Astrocyte of the cerebellum (primary cell): ENCODE data around the gene NEURL1.

Experiments
- DNase-seq: peaks from one replicate; pipeline ENCODE4 v3.0.0-alpha.2; 2011; ENCODE audit warnings: low read depth
- H3K4me3 ChIP-seq: 2 replicates; pipeline ENCODE4 v1.5.1; 2011; ENCODE audit warnings: mild to moderate bottlenecking, low read depth, low read length, moderate library complexity
- in situ Hi-C: cut with HindIII; loops from 2 replicates; pipeline ENCODE4 v1.10.0; 2017; ENCODE audit warnings: low sequenced_read_pairs
- TF ChIP-seq, protein P1 (sequence below): IDR thresholded peaks from 2 replicates; pipeline ENCODE4 v1.5.1; 2012; ENCODE audit warnings: low read length, low read depth, moderate library complexity, mild to moderate bottlenecking; ENCODE audit errors: missing control alignments

Gene NEURL1

DNA sequence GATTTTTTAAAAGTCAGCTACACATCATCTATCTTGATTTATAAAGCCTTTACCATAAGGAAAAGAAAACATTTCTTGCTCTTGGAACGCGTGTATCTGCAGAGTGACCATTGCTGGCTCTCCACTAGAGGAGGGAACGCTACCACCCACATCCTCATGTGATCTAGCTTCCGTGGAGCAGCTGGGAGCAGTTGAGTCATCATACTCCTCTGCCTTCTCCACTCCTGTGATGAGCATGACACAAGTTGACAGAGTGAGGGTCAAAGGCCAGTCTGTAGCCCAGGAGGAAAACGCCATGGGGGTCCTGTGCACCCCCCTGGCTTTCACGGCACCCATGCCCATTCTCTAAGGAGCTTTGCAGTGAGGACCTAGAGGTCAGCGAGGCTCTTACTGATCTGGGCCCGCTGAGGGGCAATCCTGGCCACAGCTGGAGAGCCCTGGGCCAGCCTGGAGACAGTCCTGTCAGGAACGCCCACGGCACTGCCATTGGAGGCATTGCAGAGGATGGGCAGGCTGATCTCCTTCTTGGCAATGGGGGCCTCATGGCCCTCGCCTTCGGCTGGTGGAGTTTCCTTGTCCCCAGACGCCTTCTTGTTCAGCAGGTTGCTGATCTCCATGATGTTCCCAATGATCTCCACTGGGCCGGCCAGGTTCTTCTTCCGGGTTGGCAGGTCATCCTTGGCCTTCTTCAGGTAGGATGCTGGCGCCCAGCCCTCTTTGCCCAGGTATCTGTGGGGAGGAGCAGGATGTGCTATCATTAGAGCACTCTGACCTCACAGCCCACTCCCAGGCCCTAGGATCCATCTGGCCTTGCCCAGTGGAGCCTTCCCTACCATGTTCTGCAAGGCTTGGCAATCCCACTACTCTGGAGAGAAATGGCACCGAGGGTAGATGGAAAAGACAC, 119.2 kb downstream of the NEURL1 start:
- in situ Hi-C loops, result loop anchor here (25.0 kb wide), 1 partner anchor 250 kb away; the partner anchor contains the start of gene SH3PXD2A
- no peak overlapping the region for H3K4me3 ChIP-seq
- TF ChIP-seq, protein P1, sequence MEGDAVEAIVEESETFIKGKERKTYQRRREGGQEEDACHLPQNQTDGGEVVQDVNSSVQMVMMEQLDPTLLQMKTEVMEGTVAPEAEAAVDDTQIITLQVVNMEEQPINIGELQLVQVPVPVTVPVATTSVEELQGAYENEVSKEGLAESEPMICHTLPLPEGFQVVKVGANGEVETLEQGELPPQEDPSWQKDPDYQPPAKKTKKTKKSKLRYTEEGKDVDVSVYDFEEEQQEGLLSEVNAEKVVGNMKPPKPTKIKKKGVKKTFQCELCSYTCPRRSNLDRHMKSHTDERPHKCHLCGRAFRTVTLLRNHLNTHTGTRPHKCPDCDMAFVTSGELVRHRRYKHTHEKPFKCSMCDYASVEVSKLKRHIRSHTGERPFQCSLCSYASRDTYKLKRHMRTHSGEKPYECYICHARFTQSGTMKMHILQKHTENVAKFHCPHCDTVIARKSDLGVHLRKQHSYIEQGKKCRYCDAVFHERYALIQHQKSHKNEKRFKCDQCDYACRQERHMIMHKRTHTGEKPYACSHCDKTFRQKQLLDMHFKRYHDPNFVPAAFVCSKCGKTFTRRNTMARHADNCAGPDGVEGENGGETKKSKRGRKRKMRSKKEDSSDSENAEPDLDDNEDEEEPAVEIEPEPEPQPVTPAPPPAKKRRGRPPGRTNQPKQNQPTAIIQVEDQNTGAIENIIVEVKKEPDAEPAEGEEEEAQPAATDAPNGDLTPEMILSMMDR, result no peak
- DNase-seq, result no peak

DNA sequence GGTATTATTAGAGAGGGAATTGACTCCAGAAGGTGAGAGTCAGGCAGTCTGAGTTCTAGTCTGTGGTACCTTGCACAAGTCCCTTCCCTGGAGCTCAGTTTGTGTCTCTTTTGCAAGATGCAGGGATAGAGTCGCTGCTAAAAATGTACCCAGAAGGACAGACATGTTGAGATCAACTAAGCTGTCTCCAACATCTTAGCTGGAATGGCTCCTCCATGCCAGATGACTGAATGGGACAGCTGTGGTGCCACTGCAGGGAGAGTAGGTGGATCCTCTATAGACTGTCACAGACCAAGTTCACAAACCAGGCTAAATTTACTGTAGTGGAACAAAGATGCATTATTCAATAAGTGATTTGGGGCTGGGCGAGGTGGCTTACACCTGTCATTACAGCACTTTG, 120.1 kb downstream of the NEURL1 start:
- DNase-seq, result no peak
- TF ChIP-seq, protein P1, result no peak
- in situ Hi-C loops, result loop anchor here (25.0 kb wide), 1 partner anchor 249 kb away; the partner anchor contains the start of gene SH3PXD2A
- no peak overlapping the region for H3K4me3 ChIP-seq

DNA sequence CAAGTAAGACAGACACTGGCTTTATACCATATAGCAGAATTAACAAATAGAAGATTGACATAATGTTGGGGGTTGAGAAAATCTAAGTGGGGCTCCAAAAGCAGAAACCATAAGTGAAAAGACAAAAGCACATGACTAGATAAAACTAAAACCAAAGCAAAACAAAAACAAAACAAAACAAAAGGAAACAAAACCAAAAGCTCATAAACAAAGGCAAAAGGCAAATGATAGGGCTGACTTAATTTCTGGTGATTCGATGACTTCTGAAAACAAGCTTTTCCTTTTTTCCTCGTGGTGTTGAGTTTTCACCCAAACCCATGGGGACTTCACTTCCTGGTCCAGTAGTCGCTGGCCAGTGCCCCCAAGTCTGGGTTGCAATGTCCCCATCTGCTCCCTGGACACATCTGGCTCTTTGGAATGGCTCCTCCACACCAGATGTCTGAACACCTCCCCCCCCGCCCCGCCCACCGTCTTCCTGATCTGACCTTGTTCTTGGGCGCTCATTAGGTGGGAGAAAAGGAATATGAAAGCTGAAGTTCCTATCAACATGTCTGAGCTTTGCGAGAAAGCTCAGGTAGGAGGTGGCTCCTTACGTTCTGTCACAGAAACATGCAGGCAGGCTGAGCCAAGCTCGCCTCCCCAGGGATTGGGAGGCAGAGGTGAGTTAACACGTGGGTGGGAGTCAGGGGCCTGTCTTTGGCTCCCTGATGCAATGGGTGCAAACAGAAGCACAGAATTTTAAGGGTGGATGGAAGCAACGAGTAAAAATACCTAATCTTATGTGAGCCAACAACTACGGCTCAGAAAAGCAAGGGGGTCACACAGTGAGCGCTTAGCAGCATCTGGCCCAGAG, 121.0 kb downstream of the NEURL1 start:
- no peak for DNase-seq
- H3K4me3 ChIP-seq, result no peak overlapping the region
- in situ Hi-C loops, result loop anchor here (25.0 kb wide), 1 partner anchor 248 kb away; the partner anchor contains the start of gene SH3PXD2A
- TF ChIP-seq, protein P1, result no peak

DNA sequence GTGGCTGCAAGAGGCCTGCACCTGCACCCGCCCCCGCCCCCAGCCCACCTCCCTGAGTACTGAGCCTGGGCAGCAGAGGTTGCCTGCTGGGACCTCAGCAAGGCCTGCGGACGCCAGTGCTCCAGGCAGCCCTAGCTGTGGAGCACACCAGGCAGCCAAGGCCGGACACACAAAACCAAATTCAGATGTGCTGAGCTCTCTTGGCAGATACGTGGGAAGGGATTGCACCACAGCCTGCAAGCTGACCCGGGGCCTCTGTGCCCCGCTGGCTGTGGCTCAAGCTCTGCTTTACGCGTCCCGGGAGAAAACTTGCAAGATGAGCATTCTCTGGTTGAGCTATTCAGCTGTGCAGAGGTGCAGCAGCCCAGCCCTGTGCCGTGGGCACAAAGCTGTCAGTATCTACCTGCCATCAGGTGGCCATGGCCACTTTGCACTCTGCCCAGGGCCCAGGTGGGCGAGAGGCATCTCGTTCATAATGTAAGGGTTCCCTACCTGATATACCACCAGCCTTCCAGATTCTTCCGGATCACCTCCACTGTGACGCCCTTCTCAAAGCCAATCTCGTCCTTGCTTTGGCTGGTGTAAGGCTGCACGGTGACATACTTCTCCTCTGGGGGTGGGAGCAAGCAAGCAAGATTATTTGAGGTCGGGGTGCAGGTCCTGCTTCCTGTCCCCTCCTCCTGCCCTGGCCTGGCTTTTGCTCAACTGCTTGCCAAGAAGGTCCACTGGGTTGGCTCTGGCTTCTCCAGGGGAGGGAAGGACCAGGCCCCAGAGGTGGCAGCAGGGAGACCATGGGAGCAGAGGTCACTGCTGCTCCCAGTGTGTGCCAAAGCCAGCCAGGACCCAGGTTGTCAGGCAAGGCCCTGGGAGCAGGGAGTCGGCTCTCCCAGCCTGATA, 123.4 kb downstream of the NEURL1 start:
- in situ Hi-C loops, result loop anchor here (25.0 kb wide), 1 partner anchor 245 kb away; the partner anchor contains the start of gene SH3PXD2A
- no peak overlapping the region for H3K4me3 ChIP-seq
- no peak for DNase-seq
- TF ChIP-seq, protein P1, result no peak

DNA sequence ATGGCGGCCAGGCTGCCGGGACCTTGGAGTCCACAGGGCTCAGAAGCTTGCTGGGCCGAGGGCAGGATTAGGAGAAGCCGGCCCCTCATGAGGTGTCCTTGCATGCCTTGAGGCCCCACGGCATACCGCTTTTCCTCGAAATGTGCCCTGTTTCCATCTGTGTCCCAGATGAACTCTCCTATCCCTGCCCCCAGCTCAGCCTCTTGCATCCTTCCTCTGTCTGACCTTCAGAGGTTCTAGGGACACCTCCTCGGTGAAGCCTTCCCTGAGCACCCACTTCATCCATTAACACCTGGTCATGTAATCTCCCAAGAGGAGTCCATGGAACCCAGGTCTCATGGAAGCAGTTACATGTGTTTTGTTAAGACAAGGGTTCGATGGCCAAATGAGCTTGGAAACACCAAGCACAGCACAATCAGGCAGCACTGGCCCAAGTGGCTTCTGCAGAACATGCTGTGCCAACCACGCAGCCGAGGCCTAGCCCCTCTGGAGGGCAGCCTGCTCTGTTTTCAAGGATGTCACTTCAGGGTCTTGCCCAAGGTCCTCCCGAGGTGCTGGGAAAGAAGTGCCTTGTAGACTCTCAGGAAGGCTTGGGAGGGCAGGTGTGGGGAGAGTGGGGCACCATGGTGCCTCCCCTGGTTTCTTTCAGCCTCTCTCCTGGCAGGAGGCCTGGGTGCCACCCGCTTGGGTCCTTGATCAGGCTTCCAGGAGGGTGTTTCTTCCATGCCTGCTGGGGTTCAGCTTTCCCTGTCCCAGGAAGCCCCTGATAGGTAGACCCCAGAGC, 124.3 kb downstream of the NEURL1 start:
- no peak overlapping the region for H3K4me3 ChIP-seq
- DNase-seq, result no peak
- TF ChIP-seq, protein P1, result no peak
- in situ Hi-C loops, result loop anchor here (25.0 kb wide), 1 partner anchor 245 kb away; the partner anchor contains the start of gene SH3PXD2A
